ENCODE measurements around the gene MACROD1.

DNA sequence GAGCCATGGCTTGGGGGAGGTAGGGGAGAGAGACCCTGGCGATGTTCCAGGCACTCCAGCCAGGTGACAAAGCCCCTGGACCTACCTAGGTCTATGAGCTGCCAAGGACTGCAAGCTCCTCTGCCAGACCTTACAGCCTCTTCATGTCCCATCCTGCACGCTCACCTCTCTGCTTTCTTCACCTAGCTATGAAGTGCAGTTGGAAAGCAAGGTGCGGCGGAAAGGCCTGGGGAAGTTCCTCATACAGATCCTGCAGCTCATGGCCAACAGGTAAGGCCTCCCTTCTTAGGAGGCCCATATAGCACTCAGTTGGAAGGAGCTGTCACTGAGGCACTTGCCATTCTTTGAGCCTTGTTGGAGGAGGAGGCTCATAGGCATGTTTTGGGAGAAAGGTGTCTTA lies 213.3 kb downstream of the MACROD1 start:
- no peak for TF ChIP-seq EP300 (IDR thresholded peaks at IDR 0.05)
- TF ChIP-seq, protein P1, sequence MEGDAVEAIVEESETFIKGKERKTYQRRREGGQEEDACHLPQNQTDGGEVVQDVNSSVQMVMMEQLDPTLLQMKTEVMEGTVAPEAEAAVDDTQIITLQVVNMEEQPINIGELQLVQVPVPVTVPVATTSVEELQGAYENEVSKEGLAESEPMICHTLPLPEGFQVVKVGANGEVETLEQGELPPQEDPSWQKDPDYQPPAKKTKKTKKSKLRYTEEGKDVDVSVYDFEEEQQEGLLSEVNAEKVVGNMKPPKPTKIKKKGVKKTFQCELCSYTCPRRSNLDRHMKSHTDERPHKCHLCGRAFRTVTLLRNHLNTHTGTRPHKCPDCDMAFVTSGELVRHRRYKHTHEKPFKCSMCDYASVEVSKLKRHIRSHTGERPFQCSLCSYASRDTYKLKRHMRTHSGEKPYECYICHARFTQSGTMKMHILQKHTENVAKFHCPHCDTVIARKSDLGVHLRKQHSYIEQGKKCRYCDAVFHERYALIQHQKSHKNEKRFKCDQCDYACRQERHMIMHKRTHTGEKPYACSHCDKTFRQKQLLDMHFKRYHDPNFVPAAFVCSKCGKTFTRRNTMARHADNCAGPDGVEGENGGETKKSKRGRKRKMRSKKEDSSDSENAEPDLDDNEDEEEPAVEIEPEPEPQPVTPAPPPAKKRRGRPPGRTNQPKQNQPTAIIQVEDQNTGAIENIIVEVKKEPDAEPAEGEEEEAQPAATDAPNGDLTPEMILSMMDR (IDR thresholded peaks at IDR 0.05), result no peak

Data from suprapubic skin (tissue), 3 donors.